ENCODE results near the gene TDP2. TPM values are rescaled to one million over a fixed set of nuclear protein-coding genes. Genes with fewer than 3 reads are reported as not detected.
A peak's percentile ranks its signal among the peaks of the same experiment; 100 is the strongest.
"Not testable (repeated sequence)": the region's sequence is repeated elsewhere in the genome, so short reads cannot be mapped to it uniquely, and the experiment has no call there.

The TDP2 gene
- total RNA-seq, 1 donor from 2014 or later, result 17.9 TPM

DNA sequence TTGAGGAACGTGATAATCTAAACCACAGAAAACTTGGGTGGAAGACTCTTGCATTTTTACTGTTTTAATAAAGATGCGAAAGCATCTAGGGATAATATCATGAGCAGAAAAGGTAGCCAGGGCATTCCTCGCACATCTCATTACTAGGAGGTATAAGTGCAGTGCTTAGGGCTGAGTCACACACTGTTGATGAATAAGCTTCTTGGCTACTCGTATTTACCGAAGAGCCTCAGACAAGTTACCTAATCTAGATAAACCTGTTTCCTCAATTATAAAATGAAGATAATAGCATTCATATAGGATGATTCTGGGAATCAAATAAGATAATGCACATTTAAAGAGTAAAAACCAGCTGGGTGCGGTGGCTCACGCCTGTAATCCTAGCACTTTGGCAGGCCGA, 19.9 kb downstream of the TDP2 start:
- no peaks in the 10 kb centered on the region for H3K36me3 ChIP-seq (ENCODE audit: control insufficient read depth, insufficient read depth, low read length)
- DNase-seq (ENCODE audit: low read depth), result peak; percentile 85
- TF ChIP-seq, protein P1, sequence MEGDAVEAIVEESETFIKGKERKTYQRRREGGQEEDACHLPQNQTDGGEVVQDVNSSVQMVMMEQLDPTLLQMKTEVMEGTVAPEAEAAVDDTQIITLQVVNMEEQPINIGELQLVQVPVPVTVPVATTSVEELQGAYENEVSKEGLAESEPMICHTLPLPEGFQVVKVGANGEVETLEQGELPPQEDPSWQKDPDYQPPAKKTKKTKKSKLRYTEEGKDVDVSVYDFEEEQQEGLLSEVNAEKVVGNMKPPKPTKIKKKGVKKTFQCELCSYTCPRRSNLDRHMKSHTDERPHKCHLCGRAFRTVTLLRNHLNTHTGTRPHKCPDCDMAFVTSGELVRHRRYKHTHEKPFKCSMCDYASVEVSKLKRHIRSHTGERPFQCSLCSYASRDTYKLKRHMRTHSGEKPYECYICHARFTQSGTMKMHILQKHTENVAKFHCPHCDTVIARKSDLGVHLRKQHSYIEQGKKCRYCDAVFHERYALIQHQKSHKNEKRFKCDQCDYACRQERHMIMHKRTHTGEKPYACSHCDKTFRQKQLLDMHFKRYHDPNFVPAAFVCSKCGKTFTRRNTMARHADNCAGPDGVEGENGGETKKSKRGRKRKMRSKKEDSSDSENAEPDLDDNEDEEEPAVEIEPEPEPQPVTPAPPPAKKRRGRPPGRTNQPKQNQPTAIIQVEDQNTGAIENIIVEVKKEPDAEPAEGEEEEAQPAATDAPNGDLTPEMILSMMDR (IDR thresholded peaks at IDR 0.05; ENCODE audit: insufficient read depth, low read length, severe bottlenecking), result no peak
- peaks cover 4% of the 10 kb centered on the region for H3K27me3 ChIP-seq (ENCODE audit: control insufficient read depth, insufficient read depth, low read length)
- FAIRE-seq, result no peak
- no peak overlapping the region for H3K4me3 ChIP-seq (ENCODE audit: low read depth, low read length)

DNA sequence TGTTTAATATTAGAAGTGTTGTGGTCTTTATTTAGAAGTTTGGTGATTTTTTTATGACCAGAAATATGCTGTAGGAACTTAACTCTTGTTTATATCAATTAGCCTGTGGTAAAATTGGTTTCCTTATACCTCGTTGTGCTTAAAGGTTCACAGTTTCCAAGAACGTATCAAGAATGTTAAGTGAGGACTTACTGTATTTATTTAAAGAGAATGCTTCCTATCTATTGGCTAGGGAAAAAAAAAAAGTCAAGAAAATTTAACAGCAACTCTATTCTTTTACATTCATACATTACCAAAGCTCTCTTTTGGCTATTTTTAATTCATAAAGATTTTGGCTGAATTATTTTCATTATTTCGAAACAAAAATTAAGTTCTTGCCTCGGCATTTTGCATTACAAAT, 22.3 kb downstream of the TDP2 start:
- DNase-seq (ENCODE audit: low read depth) (no peak), FAIRE-seq (no peak)
- H3K4me3 ChIP-seq (ENCODE audit: low read depth, low read length), result no peak overlapping the region
- no peaks in the 10 kb centered on the region for H3K36me3 ChIP-seq (ENCODE audit: control insufficient read depth, insufficient read depth, low read length)
- TF ChIP-seq, protein P1 (IDR thresholded peaks at IDR 0.05; ENCODE audit: insufficient read depth, low read length, severe bottlenecking), result no peak
- peaks cover 4% of the 10 kb centered on the region for H3K27me3 ChIP-seq (ENCODE audit: control insufficient read depth, insufficient read depth, low read length)

DNA sequence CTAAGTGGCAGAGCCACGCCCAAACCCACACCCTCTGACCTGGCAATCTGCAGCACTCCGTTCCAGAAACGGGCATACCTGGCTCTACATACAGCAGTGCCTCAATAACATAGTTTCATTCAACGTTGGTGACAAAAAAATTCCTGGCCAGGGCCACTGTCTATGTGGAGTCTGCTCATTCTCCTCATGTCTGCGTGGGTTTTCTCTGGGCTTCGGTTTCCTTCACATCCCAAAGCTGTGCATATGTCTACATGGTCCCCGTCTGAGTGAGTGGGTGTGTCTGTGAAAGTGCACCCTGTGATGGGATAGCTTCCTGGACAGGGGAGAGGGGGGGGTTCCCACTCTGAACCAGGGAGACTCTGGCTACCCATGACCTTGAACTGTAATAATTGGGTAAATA, 22.8 kb downstream of the TDP2 start:
- no peaks in the 10 kb centered on the region for H3K36me3 ChIP-seq (ENCODE audit: control insufficient read depth, insufficient read depth, low read length)
- FAIRE-seq (no peak), DNase-seq (ENCODE audit: low read depth) (no peak)
- TF ChIP-seq, protein P1 (IDR thresholded peaks at IDR 0.05; ENCODE audit: insufficient read depth, low read length, severe bottlenecking), result no peak
- peaks cover 4% of the 10 kb centered on the region for H3K27me3 ChIP-seq (ENCODE audit: control insufficient read depth, insufficient read depth, low read length)
- no peak overlapping the region for H3K4me3 ChIP-seq (ENCODE audit: low read depth, low read length)

DNA sequence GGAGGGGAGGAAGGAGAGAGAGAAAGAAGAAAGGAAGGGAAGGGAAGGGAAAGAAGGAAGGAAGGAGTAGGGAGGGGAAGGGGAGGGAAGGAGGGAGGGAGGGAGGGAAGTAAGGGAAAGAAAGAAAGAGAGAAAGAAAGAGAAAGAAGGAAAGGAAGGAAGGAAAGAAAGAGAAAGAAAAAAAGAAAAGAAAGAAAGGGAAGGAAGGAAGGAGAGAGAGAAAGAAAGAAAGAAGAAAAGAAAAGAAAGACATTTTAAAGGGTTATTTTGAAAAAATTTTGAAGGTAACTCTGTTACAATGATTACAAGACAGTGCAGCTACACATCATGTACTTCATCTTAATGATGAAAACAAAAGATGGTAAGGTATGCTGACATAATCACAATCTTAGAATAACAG, 24.6 kb downstream of the TDP2 start:
- no peak for FAIRE-seq
- Histone ChIP-seq H3K36me3 (ENCODE audit: control insufficient read depth, insufficient read depth, low read length) (no peaks in the 10 kb centered on the region), H3K4me3 (ENCODE audit: low read depth, low read length) (no peak overlapping the region), H3K27me3 (ENCODE audit: control insufficient read depth, insufficient read depth, low read length) (peaks cover 4% of the 10 kb centered on the region)
- no peak for DNase-seq (ENCODE audit: low read depth)
- TF ChIP-seq, protein P1 (IDR thresholded peaks at IDR 0.05; ENCODE audit: insufficient read depth, low read length, severe bottlenecking), result no peak

DNA sequence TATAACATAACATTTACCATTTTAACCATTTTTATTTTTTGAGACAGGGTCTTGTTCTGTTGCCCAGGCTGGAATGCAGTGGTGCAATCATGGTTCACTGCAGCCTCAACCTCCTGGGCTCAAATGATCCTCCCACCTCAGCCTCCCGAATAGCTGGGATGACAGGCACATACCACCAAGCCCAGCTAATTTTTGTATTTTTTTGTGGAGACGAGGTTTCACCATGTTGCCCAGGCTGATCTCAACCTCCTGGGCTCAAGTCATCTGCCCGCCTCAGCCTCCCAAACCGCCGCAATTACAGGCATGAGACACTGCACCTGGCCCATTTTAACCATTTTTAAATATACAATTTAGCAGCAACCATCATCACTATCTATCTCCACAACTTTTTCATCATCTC, 26.1 kb downstream of the TDP2 start:
- H3K27me3 ChIP-seq (ENCODE audit: control insufficient read depth, insufficient read depth, low read length); H3K4me3 ChIP-seq (ENCODE audit: low read depth, low read length); FAIRE-seq: not testable (repeated sequence)

DNA sequence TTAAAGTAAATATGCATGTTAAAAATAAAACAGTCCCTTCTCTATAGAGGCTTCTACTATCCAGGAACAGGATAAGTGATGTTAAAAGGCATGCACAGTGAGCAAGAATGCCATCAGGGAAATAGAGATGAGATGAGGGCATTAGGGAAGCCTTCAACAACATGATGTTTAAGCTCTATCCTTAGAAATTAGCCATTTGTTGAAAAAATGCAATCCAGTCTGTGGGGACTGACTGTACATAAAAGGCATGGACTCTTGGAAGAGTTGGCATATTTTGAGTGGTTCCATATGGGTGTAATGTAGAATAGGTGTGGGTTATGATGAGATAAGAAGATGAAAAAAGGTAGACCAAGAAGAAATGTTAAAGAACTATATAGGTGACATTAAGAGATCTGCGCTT, 26.5 kb downstream of the TDP2 start:
- TF ChIP-seq, protein P1 (IDR thresholded peaks at IDR 0.05; ENCODE audit: insufficient read depth, low read length, severe bottlenecking), result no peak
- FAIRE-seq, result no peak

More for the DNA sequence above, 26.1 kb downstream of the TDP2 start:
- not testable (repeated sequence) for DNase-seq (ENCODE audit: low read depth); H3K36me3 ChIP-seq (ENCODE audit: control insufficient read depth, insufficient read depth, low read length)

More for the DNA sequence above, 26.5 kb downstream of the TDP2 start:
- Histone ChIP-seq H3K27me3 (ENCODE audit: control insufficient read depth, insufficient read depth, low read length) (peaks cover 4% of the 10 kb centered on the region), H3K36me3 (ENCODE audit: control insufficient read depth, insufficient read depth, low read length) (no peaks in the 10 kb centered on the region), H3K4me3 (ENCODE audit: low read depth, low read length) (no peak overlapping the region)
- no peak for DNase-seq (ENCODE audit: low read depth)

All from bronchial epithelial cell (primary cell).